Nephron progenitor cell (in vitro differentiated cells): Measurements from ENCODE around the gene ADAMTS15.

ENCODE experiments used
- DNase-seq: peaks from one replicate; pipeline ENCODE4 v3.0.0; 2021
- H3K27ac Mint-ChIP-seq: 2 replicates; pipeline ENCODE4 v1.8.0; 2021; ENCODE audit warnings: mild to moderate bottlenecking, moderate library complexity, mixed read lengths
- H3K27me3 Mint-ChIP-seq: 2 replicates; pipeline ENCODE4 v1.8.0; 2021; ENCODE audit warnings: mild to moderate bottlenecking, low read depth, mixed read lengths; ENCODE audit not compliant: poor library complexity
- H3K36me3 Mint-ChIP-seq: 2 replicates; pipeline ENCODE4 v1.8.0; 2021; ENCODE audit warnings: low read depth, mixed read lengths
- H3K4me1 Mint-ChIP-seq: 2 replicates; pipeline ENCODE4 v1.8.0; 2021; ENCODE audit warnings: mixed read lengths
- H3K4me3 Mint-ChIP-seq: 2 replicates; pipeline ENCODE4 v1.8.0; 2021; ENCODE audit warnings: mild to moderate bottlenecking, moderate library complexity, mixed read lengths
- H3K9me3 Mint-ChIP-seq: 2 replicates; pipeline ENCODE4 v1.8.0; 2021; ENCODE audit warnings: mild to moderate bottlenecking, moderate library complexity, mixed read lengths
- TF ChIP-seq, protein P1 (sequence below): fragments of 200-600 bp; sonication (generic); IDR thresholded peaks from 2 replicates; pipeline ENCODE4 v1.5.0; 2021; ENCODE audit warnings: antibody characterized with exemption

The ADAMTS15 gene

DNA sequence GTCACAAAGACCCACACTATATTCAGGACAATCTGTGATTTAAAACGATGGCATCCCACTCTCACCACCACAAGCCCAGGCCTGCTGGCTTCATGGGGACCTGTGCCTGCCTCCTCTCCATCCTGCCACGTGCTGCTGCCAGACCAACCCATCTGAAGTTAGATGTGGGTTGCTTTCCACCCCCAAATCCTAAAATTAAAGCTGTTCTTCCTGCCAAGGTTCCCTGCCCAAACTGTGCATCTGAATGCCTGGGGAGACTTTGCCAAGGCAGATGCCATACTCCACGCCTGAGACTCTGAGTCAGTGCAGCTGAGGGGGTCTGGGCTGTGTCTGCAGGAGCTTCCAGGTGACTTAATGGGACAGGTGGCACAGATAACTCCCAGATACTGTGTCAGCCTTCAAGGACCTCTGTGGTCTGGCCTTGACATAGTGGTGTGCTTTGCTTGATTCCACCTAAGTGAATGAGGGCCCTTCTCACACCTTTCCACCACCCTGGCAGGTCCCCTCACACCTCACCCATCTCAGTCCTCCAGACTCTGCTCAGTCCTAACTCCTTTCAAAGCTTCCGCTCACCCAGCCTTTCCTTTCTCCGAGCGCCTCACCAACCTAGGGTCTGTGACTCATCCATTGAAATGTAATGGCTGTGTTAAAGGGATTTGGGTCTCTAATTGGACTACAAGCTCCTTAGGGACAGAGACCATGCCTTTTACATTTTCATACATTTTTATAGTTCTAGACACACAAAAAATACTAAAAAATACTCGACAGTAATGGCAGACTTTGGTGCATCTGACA, 38.7 kb upstream of the ADAMTS15 start:
- no peak for DNase-seq
- peaks cover 76% of the 10 kb centered on the region for H3K27me3 Mint-ChIP-seq
- no peaks in the 10 kb centered on the region for H3K36me3 Mint-ChIP-seq
- H3K4me3 Mint-ChIP-seq, result no peak overlapping the region
- no peaks in the 10 kb centered on the region for H3K9me3 Mint-ChIP-seq
- peaks cover 36% of the 10 kb centered on the region for H3K4me1 Mint-ChIP-seq
- H3K27ac Mint-ChIP-seq, result no peak overlapping the region
- TF ChIP-seq, protein P1, sequence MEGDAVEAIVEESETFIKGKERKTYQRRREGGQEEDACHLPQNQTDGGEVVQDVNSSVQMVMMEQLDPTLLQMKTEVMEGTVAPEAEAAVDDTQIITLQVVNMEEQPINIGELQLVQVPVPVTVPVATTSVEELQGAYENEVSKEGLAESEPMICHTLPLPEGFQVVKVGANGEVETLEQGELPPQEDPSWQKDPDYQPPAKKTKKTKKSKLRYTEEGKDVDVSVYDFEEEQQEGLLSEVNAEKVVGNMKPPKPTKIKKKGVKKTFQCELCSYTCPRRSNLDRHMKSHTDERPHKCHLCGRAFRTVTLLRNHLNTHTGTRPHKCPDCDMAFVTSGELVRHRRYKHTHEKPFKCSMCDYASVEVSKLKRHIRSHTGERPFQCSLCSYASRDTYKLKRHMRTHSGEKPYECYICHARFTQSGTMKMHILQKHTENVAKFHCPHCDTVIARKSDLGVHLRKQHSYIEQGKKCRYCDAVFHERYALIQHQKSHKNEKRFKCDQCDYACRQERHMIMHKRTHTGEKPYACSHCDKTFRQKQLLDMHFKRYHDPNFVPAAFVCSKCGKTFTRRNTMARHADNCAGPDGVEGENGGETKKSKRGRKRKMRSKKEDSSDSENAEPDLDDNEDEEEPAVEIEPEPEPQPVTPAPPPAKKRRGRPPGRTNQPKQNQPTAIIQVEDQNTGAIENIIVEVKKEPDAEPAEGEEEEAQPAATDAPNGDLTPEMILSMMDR, result no peak

- H3K9me3 Mint-ChIP-seq, result no peaks in the 10 kb centered on the region
- TF ChIP-seq, protein P1, result no peak
- H3K27ac Mint-ChIP-seq, result no peak overlapping the region
- DNase-seq, result no peak
- no peak overlapping the region for H3K4me3 Mint-ChIP-seq
- H3K4me1 Mint-ChIP-seq, result peaks cover 43% of the 10 kb centered on the region
- no peaks in the 10 kb centered on the region for H3K36me3 Mint-ChIP-seq
- peaks cover 62% of the 10 kb centered on the region for H3K27me3 Mint-ChIP-seq
Measured at GRCh38 chr11:130411223-130411622, 37.2 kb upstream of the ADAMTS15 start.

DNA sequence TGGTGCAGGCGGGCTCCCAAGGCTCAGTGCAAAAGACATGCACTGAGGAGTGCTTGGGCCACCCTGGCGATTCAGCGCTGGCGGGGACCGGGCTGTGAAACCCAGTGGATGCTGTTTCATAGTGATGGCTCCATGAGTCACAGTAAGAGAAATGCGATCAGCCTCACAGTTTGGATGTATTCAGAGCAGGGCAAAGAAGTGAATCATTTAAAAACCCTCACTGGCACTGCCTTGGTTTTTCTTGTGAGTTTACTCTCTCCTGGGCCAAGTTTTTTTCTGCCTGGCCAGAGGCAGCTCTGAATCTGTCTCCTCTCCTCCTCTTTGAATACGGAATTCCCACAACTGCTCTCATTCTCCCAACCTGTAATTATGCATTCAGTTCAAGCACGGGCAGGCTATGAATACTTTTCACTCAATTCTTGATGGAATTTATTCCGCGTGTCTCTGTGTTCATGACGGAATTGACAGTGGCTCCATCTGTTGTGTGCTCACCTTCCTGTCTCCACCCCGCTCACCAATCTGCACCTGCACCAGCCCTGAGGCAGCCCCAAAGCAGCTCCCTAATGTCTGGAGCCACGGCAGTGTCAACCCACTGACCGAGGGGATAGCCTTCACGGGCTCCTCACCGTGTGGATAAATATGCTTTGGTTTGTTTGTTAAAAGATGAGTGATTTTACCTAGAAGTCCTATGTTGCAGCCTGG, 34.9 kb upstream of the ADAMTS15 start:
- H3K9me3 Mint-ChIP-seq, result no peaks in the 10 kb centered on the region
- TF ChIP-seq, protein P1, result no peak
- DNase-seq, result no peak
- H3K27me3 Mint-ChIP-seq, result peaks cover 47% of the 10 kb centered on the region
- no peak overlapping the region for H3K4me3 Mint-ChIP-seq
- peaks cover 52% of the 10 kb centered on the region for H3K4me1 Mint-ChIP-seq
- H3K27ac Mint-ChIP-seq, result no peak overlapping the region
- H3K36me3 Mint-ChIP-seq, result no peaks in the 10 kb centered on the region

DNA sequence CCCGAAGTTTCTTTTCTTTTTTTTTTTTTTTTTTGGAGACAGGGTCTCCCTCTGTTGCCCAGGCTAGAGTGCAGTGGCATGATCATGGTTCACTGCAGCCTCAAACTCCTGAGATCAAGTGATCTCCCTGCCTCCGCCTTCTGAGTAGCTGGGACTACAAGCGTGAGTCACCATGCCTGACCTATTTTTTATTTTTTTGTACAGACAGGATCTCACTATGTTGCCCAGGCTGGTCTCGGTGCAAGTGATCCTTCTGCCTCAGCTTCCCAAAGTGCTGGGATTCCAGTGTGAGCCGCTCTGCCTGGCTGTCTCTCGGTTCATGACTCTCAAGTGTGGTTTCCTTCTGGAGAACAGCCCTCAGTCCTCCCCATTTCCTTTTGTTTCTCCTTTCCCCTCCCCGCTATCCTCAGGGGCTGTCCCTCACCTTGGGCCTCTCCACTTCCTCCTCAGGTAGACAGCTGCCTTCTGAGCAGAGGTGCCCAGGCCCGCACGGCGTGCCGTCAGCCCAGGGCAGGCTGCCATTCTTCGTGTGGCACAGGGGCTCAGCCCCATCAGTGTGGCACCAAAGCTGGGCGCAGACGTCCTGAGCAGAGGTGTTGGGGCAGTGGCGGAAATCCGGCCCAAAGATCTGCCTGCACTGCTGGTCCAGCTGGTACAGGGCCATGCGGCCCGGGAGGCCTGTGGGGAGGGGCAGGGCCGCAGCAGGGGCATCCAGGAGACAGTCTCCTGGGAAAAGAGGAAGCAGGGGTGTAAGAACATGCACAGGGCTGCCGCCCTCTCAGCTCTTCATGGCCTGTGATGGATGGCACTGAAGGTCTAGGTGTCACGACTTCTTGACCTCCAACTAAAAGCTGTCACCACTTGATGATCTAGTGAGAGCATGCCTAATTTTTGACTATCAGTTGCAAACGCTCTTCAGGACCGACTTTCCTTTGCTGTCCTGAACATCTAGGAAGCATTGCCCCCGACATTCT, 34.1 kb upstream of the ADAMTS15 start:
- TF ChIP-seq, protein P1, result no peak
- peaks cover 53% of the 10 kb centered on the region for H3K4me1 Mint-ChIP-seq
- peak; percentile 75 for DNase-seq
- no peak overlapping the region for H3K4me3 Mint-ChIP-seq
- no peak overlapping the region for H3K27ac Mint-ChIP-seq
- H3K9me3 Mint-ChIP-seq, result no peaks in the 10 kb centered on the region
- peaks cover 47% of the 10 kb centered on the region for H3K27me3 Mint-ChIP-seq
- no peaks in the 10 kb centered on the region for H3K36me3 Mint-ChIP-seq

GRCh38 chr11:130415731-130416529, 32.5 kb upstream of the ADAMTS15 start:
- Mint-ChIP-seq H3K27me3 (peaks cover 47% of the 10 kb centered on the region), H3K36me3 (no peaks in the 10 kb centered on the region), H3K27ac (peak overlapping the region; percentile 60), H3K9me3 (no peaks in the 10 kb centered on the region), H3K4me1 (peaks cover 50% of the 10 kb centered on the region), H3K4me3 (no peak overlapping the region)
- DNase-seq, result no peak
- TF ChIP-seq, protein P1, result no peak
